Activated T-helper 9 cell treated with anti-CD3 and anti-CD28 coated beads, Interleukin-2, amount 50 U/mL, for 16 hours (primary cell): Measurements from ENCODE around the gene SRPX2.
"Not testable (repeated sequence)": the region's sequence is repeated elsewhere in the genome, so short reads cannot be mapped to it uniquely, and the experiment has no call there.

ENCODE experiments used
- DNase-seq: peaks from one replicate; pipeline ENCODE4 v3.0.0-alpha.2; 2020; ENCODE audit warnings: low read depth

Gene SRPX2

GRCh38 chrX:100700809-100701208, 56.8 kb downstream of the SRPX2 start:
- DNase-seq = no peak

GRCh38 chrX:100704581-100705203, 60.7 kb downstream of the SRPX2 start:
- DNase-seq = no peak

- DNase-seq = no peak
Measured at GRCh38 chrX:100710816-100711215, 66.8 kb downstream of the SRPX2 start.

- DNase-seq = no peak
Measured at GRCh38 chrX:100717363-100717762, 73.4 kb downstream of the SRPX2 start.

GRCh38 chrX:100719139-100719538, 75.1 kb downstream of the SRPX2 start:
- DNase-seq = no peak

DNA sequence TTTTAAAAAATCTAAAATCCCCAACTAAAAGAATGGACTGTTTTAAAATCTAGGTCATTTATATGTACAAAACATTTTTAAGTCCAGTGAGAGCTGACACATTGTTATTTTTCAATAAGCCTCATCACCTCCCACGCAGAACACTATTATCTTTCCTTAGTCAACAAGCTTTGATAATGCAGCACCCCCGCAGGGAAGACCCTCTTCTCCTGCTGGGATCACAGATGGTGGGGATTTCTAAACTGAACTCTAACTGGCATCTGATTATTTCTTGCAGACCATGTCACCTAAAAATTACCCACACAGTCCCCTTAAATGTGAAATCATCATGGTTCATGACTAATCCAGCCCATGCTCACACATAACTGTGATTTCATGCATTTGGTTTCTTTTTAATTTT, 76.3 kb downstream of the SRPX2 start:
- no peak for DNase-seq

DNA sequence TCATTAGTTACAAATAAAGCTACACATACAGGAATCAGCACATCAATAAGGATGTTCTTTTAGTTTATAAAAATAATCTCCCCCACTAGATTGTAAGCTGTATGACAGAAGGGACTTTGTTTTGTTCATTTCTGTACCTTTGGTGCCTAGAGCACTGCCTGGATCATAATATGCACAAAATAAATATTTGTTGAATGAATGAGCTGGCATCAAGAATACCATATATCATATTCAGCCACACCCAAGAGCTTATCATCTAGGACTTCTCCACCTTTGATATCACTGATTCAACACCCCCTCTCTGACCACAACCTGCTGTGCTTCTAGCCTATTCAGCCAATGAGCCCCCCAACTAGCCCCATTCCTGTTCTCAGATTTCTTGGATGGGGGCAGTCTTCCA, 77.3 kb downstream of the SRPX2 start:
- no peak for DNase-seq

DNA sequence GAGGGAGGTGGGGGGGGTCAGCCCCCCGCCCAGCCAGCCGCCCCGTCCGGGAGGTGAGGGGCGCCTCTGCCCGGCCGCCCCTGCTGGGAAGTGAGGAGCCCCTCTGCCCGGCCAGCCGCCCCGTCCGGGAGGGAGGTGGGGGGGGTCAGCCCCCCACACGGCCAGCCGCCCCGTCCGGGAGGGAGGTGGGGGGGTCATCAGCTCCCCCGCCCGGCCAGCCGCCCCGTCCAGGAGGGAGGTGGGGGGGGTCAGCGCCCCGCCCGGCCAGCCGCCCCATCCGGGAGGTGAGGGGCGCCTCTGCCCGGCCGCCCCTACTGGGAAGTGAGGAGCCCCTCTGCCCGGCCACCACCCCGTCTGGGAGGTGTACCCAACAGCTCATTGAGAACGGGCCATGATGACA, 80.0 kb downstream of the SRPX2 start:
- DNase-seq = not testable (repeated sequence)
